ENCODE data around the gene TPSB2. TPM values are rescaled to one million over a fixed set of nuclear protein-coding genes. Genes with fewer than 3 reads are reported as not detected.
A peak's percentile ranks its signal among the peaks of the same experiment; 100 is the strongest.
"Not testable (repeated sequence)": the region's sequence is repeated elsewhere in the genome, so short reads cannot be mapped to it uniquely, and the experiment has no call there.

Gene TPSB2
- total RNA-seq, 1 donor from 2014 or later = not detected

GRCh38 chr16:1194665-1195392 lies 35.2 kb downstream of the TPSB2 start:
- intact Hi-C loops (cut with micrococcal nuclease) = no loop called here
- Mint-ChIP-seq H3K36me3 (ENCODE audit: low read depth) (no peaks in the 10 kb centered on the region), H3K27ac (no peak overlapping the region), H3K4me3 (ENCODE audit: low read depth) (no peak overlapping the region), H3K27me3 (ENCODE audit: low read depth) (no peaks in the 10 kb centered on the region), H3K9me3 (no peaks in the 10 kb centered on the region), H3K4me1 (ENCODE audit: low read depth) (no peaks in the 10 kb centered on the region)
- no peak for DNase-seq (ENCODE audit: low spot score)

GRCh38 chr16:1193825-1194581 lies 36.0 kb downstream of the TPSB2 start:
- Mint-ChIP-seq H3K27ac (no peak overlapping the region), H3K9me3 (no peaks in the 10 kb centered on the region), H3K36me3 (ENCODE audit: low read depth) (no peaks in the 10 kb centered on the region), H3K4me1 (ENCODE audit: low read depth) (no peaks in the 10 kb centered on the region), H3K27me3 (ENCODE audit: low read depth) (no peaks in the 10 kb centered on the region), H3K4me3 (ENCODE audit: low read depth) (no peak overlapping the region)
- intact Hi-C loops (cut with micrococcal nuclease) = no loop called here
- DNase-seq (ENCODE audit: low spot score) = no peak

GRCh38 chr16:1193143-1193824 lies 36.7 kb downstream of the TPSB2 start:
- Mint-ChIP-seq H3K9me3 (no peaks in the 10 kb centered on the region), H3K27me3 (ENCODE audit: low read depth) (no peaks in the 10 kb centered on the region), H3K4me3 (ENCODE audit: low read depth) (no peak overlapping the region), H3K4me1 (ENCODE audit: low read depth) (no peaks in the 10 kb centered on the region), H3K36me3 (ENCODE audit: low read depth) (no peaks in the 10 kb centered on the region), H3K27ac (no peak overlapping the region)
- intact Hi-C loops (cut with micrococcal nuclease) = no loop called here
- no peak for DNase-seq (ENCODE audit: low spot score)

- no peak for DNase-seq (ENCODE audit: low spot score)
- Mint-ChIP-seq H3K36me3 (ENCODE audit: low read depth) (no peaks in the 10 kb centered on the region), H3K9me3 (no peaks in the 10 kb centered on the region), H3K27me3 (ENCODE audit: low read depth) (no peaks in the 10 kb centered on the region), H3K4me1 (ENCODE audit: low read depth) (no peaks in the 10 kb centered on the region), H3K27ac (no peak overlapping the region), H3K4me3 (ENCODE audit: low read depth) (no peak overlapping the region)
- intact Hi-C loops (cut with micrococcal nuclease) = no loop called here
These were observed 37.5 kb downstream of the TPSB2 start for GRCh38 chr16:1192384-1193073.

GRCh38 chr16:1190789-1191188 lies 39.2 kb downstream of the TPSB2 start:
- H3K4me1 Mint-ChIP-seq (ENCODE audit: low read depth); H3K9me3 Mint-ChIP-seq; intact Hi-C loops (cut with micrococcal nuclease); H3K36me3 Mint-ChIP-seq (ENCODE audit: low read depth); H3K27ac Mint-ChIP-seq; H3K27me3 Mint-ChIP-seq (ENCODE audit: low read depth); DNase-seq (ENCODE audit: low spot score); H3K4me3 Mint-ChIP-seq (ENCODE audit: low read depth): not testable (repeated sequence)

- Mint-ChIP-seq H3K4me1 (ENCODE audit: low read depth) (no peaks in the 10 kb centered on the region), H3K27me3 (ENCODE audit: low read depth) (no peaks in the 10 kb centered on the region), H3K4me3 (ENCODE audit: low read depth) (no peak overlapping the region), H3K9me3 (no peaks in the 10 kb centered on the region), H3K27ac (no peak overlapping the region), H3K36me3 (ENCODE audit: low read depth) (no peaks in the 10 kb centered on the region)
- DNase-seq (ENCODE audit: low spot score) = no peak
- intact Hi-C loops (cut with micrococcal nuclease) = no loop called here
These were observed 40.5 kb downstream of the TPSB2 start for GRCh38 chr16:1189455-1189854.

- Mint-ChIP-seq H3K27ac (no peak overlapping the region), H3K36me3 (ENCODE audit: low read depth) (no peaks in the 10 kb centered on the region), H3K9me3 (no peaks in the 10 kb centered on the region), H3K4me3 (ENCODE audit: low read depth) (no peak overlapping the region), H3K27me3 (ENCODE audit: low read depth) (no peaks in the 10 kb centered on the region), H3K4me1 (ENCODE audit: low read depth) (no peaks in the 10 kb centered on the region)
- intact Hi-C loops (cut with micrococcal nuclease) = no loop called here
- peak; percentile 37 for DNase-seq (ENCODE audit: low spot score)
These were observed 41.4 kb downstream of the TPSB2 start for GRCh38 chr16:1188432-1189189.

GRCh38 chr16:1185460-1186207 lies 44.4 kb downstream of the TPSB2 start:
- H3K27ac Mint-ChIP-seq; intact Hi-C loops (cut with micrococcal nuclease); H3K27me3 Mint-ChIP-seq (ENCODE audit: low read depth); H3K36me3 Mint-ChIP-seq (ENCODE audit: low read depth); DNase-seq (ENCODE audit: low spot score); H3K4me3 Mint-ChIP-seq (ENCODE audit: low read depth); H3K9me3 Mint-ChIP-seq; H3K4me1 Mint-ChIP-seq (ENCODE audit: low read depth): not testable (repeated sequence)

GRCh38 chr16:1184980-1185379 lies 45.0 kb downstream of the TPSB2 start:
- no peaks in the 10 kb centered on the region for H3K36me3 Mint-ChIP-seq (ENCODE audit: low read depth)
- intact Hi-C loops (cut with micrococcal nuclease) = no loop called here
- no peak overlapping the region for H3K27ac Mint-ChIP-seq
- no peaks in the 10 kb centered on the region for H3K4me1 Mint-ChIP-seq (ENCODE audit: low read depth)
- no peak for DNase-seq (ENCODE audit: low spot score)
- H3K4me3 Mint-ChIP-seq (ENCODE audit: low read depth) = no peak overlapping the region
- H3K9me3 Mint-ChIP-seq = no peaks in the 10 kb centered on the region
- no peaks in the 10 kb centered on the region for H3K27me3 Mint-ChIP-seq (ENCODE audit: low read depth)

- H3K27ac Mint-ChIP-seq = no peak overlapping the region
- no peak for DNase-seq (ENCODE audit: low spot score)
- no peaks in the 10 kb centered on the region for H3K36me3 Mint-ChIP-seq (ENCODE audit: low read depth)
- no peaks in the 10 kb centered on the region for H3K4me1 Mint-ChIP-seq (ENCODE audit: low read depth)
- H3K9me3 Mint-ChIP-seq = no peaks in the 10 kb centered on the region
- no peak overlapping the region for H3K4me3 Mint-ChIP-seq (ENCODE audit: low read depth)
- H3K27me3 Mint-ChIP-seq (ENCODE audit: low read depth) = no peaks in the 10 kb centered on the region
- intact Hi-C loops (cut with micrococcal nuclease) = no loop called here
These were observed 45.7 kb downstream of the TPSB2 start for GRCh38 chr16:1184156-1184868.
